Femur (tissue), 1 donor: Measurements from ENCODE around the gene ROBO3.

Experiments used
- DNase-seq: peaks from one replicate; pipeline ENCODE4 v3.0.0-alpha.2; 2017

Gene ROBO3

GRCh38 chr11:124865181-124865901, at the start of gene ROBO3:
TSS of gene ROBO3 (plus strand) at chr11:124865432. CDS start at chr11:124865578, 146 bp downstream.
- no peak for DNase-seq

GRCh38 chr11:124817036-124817435, 48.2 kb upstream of the ROBO3 start:
- DNase-seq, result no peak

DNA sequence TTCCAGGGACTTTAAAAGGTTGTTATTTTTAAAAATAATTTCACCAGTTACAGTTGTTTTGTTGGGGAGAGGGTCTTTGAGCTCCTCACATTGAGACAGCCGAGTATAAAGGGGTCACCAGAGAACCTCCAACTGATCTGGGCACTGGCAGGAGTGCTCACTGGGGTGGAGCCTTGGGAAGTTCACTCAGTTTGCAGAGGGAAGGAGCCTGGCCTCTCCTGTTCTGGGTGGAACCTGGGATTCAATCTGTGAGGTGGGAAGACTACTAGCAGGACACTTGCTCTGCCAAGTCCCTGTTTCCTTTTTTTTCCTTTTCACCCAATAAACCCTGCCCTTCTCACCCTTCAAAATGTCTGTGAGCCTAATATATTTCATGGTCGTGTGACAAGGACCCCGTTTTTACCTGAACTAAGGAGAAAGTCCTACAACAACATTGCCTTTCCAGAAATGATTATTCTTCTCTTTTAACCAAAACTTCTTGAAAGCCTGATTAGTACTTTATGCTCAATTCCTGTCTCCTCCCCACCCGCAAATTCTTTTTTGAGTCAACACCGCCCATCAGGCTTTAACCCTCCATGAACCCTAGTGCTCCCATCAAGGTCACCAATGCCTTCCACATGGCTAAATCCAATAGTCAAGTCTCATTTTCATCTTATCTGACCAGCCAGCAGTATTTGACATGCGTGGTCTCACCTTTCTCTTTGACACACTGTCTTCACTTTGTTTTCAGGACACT, 43.1 kb upstream of the ROBO3 start:
- DNase-seq, result no peak

GRCh38 chr11:124823512-124824376, 41.5 kb upstream of the ROBO3 start:
- DNase-seq, result no peak

DNA sequence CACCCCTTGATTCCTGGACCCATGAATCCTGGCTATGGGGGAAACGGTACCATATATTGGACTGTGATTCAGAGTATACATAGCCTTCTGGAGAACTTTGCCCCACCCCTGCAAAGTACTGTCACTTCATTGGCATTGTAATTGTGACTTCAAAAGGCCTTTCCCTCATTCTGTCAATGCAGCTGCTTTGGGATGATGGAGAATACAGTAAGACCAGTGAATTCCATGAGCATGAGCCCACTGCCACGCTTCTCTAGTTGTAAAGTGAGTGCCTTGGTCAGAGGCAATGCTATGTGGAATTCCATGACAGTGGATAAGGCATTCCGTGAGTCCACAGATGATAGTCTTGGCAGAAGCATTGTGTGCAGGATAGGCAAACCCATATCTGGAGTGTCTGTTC, 39.4 kb upstream of the ROBO3 start:
- DNase-seq, result no peak

DNA sequence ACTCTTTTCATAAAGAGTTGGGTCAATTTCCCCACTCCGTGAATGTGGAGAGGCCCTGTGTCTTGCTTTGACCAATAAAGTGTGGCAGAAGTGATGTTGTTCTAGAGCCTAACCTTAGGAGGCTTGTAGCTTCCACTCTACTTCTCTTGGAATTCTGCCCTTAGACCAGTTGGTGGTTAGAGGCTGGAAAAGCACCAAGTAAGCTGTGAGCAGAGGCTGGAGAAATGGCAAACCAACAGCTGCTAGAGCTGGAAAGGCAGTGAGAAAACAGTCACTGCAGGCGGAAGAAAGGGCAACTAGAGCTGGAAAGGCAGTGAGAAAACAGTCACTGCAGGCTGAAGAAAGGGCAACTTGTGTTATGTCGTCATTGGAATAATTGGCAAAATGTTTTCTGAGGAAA, 35.2 kb upstream of the ROBO3 start:
- no peak for DNase-seq

DNA sequence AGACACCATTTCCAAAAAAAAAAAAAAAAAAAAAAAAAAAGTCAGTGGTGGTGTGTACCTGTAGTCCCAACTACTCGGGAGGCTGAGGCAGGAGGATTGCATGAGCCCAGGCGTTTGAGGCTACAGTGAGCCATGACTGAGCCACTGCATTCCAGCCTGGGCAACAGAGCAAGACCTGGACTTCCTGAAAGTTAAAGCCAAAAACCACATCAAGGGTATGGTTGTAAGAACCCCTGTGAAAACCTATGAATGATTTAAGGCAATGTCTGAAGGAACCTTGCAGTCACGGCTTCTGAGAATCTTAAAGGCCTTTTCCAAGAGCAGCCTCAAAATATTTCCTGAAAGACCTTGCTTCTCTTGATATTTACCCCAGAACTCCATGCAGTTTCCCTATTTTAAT, 34.5 kb upstream of the ROBO3 start:
- DNase-seq, result no peak

- DNase-seq, result no peak
These were observed 33.3 kb upstream of the ROBO3 start for GRCh38 chr11:124831897-124832296.

- DNase-seq, result no peak
These were observed 32.7 kb upstream of the ROBO3 start for GRCh38 chr11:124832571-124832970.

- no peak for DNase-seq
These were observed 30.6 kb upstream of the ROBO3 start for GRCh38 chr11:124834526-124835180.

DNA sequence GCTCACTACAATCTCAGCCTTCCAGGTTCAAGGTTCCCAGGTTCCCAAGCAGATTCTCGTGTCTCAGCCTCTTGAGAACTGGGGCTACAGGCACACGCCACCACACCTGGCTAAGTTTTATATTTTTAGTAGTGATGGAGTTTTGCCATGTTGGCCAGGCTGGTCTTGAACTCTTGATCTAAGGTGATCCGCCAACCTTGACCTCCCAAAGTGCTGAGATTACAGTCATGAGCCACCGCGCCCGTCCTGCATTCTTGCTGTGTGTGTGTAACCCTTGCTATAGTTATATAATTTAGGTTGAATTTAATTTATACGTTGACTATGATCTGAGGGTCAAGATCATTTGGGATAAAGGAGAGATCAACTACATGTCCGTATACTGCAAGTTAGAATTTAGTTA, 29.3 kb upstream of the ROBO3 start:
- DNase-seq, result no peak

DNA sequence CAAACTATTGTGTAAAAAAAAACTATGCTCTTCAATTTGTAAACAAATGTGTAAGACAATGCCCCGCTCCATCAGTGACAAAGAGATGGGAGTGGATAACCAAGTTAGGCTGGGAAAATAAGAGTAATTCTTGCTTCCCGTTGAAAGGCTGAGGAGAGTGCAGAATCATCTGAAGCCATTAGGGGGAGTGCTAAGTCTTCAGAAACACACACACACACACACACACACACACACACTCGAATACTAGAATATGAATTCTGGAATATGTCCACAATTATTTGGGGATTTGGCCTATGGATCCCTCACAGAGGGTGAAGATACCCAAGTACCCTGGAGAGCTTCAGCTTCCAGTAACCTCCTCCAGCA, 27.8 kb upstream of the ROBO3 start:
- no peak for DNase-seq

DNA sequence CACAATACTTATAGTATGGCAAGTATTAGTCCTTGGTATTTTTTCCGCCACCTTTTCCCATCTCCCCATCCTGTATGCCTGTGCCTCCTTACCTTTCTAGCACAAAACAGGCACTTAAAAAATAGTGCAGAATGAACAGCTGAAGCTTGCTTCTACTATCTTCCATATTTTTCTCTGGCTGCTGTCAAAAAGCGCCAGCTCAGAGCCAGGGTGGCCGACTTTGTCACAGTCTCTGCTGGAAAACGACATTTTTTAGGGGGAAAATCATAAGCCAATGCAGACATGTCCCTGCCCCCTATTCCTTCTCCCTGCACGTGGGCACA, 26.5 kb upstream of the ROBO3 start:
- DNase-seq, result no peak

DNA sequence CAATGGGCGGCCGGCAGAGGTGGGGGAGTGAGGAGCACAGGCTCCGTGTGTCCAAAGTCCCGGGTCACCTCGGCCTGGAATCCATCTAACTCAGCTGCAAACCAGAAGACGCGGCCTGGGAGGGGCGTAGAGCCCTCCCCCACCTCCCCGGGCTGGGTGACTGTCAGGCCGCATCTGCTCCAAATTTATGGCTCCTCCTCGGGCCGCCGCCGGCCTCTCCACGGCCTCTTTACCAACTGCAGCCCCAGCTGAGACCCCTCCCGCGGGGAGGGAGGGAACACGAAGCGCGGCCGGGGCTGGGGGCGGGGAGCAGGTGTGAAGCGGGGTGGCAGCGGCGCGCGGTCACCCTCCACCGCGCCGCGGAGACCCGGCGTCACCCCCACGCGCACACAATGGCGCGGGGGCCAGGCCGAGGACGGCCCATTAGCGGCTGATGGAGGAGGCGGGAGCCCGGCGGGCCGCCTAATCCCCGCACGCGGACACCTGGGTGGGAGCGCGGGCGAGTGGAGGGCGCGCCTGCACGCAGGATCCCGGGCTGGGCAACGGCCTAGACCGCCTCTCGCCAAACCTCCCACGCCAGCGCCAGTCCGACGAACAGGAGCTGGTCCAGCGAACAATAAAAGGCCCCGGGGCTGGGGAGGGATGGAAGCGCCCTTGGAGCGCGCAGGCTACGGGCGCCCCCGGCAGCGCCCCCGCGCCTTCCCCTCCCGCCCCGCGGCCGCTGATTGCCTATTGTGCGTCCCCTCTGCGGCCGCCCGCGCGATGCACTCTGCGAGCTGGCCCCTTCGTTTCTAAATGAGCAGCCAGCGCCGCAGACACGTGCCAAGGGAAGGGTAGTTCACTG, 25.9 kb upstream of the ROBO3 start:
- DNase-seq, result no peak

DNA sequence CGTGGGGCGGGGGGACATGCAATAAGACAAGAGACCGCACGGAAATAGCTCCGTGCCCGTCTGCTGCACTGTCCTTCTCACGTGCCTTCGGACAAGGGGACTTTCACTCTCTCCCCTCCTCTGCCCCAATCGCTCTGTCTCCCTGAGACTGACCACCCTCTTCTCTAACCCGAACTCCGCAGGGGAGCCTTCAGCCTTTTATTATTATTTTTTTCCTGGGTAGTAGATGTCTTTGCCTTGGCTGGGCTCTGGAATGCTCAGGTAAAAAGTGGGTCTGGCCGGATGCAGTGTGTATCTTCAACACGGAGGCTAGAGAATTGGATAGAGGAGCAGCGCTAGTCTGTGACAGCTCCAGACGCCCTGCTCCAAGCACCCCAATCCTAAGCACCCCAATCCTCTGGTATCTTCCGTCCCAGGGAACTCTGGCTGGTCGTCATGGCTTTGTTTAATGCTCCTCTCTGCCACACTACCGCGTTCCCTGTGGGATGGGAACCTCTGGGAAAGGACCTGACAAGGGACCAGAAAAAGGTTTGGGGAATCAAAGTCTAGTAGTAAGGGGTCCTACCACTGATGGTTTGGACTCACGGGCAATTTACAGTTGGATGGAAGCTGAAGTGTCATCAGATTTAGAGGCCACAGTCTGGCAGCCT, 25.1 kb upstream of the ROBO3 start:
- no peak for DNase-seq

DNA sequence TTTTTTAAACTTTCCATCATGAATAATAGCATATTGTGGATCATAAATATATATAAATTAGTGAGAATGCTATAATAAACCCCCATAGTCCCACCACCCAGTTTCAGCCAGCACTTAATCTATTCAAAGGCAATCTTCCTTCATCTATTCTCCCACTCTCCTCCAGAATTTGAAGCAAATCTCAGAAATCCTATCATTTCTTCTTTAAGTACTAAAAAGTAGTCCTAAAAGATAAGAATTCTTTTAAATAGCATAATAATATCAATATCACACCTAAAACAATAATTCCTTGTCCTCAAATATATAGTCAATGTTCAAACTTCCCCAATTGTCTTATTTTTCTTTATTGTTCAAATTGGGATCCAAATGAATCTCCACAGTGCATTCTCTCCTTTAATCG, 24.6 kb upstream of the ROBO3 start:
- no peak for DNase-seq

- no peak for DNase-seq
These were observed 24.0 kb upstream of the ROBO3 start for GRCh38 chr11:124841201-124841600.

DNA sequence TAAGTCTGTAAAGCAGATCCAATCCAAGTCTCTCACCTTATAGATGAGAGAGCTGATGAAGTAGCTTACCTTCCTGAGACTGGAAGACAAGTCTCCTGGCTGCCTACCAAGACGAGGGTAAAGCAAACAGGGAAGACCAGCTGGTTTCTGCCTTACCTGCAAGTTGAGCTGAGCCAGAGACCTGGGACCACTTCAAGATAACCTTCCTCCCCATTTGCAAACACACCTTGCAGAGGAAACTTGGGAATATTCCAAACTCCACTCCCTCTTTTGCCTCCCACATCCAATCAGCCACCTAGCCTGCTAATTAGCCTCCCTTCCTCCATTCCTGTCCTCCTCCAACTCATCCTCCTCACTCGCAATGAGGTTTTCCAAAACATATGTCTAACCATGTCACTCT, 23.4 kb upstream of the ROBO3 start:
- DNase-seq, result no peak

GRCh38 chr11:124842305-124842704, 22.9 kb upstream of the ROBO3 start:
- DNase-seq, result no peak

DNA sequence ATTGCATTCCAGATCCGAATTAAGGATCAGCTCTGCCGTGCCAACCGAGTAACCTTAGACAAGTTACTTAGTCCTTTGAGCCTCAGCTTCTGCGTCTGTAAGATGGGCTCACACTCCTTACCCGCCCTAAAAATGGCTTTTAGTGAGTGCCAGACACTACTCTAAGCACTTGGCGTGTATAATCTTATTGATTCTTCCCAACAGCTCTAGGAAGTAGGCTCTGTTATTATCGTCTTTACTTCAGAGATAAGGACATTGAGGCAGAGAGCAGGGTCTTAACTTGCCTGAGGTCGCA, 21.7 kb upstream of the ROBO3 start:
- DNase-seq, result no peak

DNA sequence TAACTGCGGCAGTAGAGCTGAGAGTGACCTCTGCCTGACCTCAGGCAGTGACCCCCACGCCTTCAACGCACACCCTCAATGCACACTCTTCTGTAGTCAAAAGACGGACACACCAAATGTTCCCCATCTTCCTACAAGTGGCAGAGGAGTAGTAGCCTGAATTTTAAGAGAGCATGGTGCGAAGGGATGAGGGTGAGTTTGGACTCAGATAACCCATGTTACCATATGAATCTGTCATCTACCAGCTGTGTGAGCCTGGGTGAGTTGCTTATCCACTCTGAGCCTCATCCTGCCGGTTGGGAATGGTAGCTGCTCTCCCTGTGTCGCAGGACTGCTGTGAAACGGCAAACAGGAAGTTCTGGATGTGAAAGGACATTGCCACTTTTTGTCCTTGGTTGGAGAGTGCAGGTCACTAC, 20.6 kb upstream of the ROBO3 start:
- DNase-seq, result no peak

GRCh38 chr11:124846070-124846673, 19.1 kb upstream of the ROBO3 start:
- DNase-seq, result no peak
